Endometrial microvascular endothelial cells (primary cell): ENCODE data around the gene ATG5. TPM values are rescaled to one million over a fixed set of nuclear protein-coding genes. Genes with fewer than 3 reads are reported as not detected.

ENCODE experiments used
- in situ Hi-C: cut with HindIII; loops from 2 replicates; pipeline ENCODE4 v1.10.0; 2017; ENCODE audit warnings: low sequenced_read_pairs, low pct_unique_long_range_greater_than_20kb; ENCODE audit errors: inconsistent ontology term
- total RNA-seq: library from RNA; depleted of rRNA; stranded (reverse); fragments of >200 nt; gene quantifications from one replicate; pipeline ENCODE4 v1.2.3, GENCODE V29; 2015; ENCODE audit errors: inconsistent ontology term

ATG5 gene
- total RNA-seq: 51.4 TPM

DNA sequence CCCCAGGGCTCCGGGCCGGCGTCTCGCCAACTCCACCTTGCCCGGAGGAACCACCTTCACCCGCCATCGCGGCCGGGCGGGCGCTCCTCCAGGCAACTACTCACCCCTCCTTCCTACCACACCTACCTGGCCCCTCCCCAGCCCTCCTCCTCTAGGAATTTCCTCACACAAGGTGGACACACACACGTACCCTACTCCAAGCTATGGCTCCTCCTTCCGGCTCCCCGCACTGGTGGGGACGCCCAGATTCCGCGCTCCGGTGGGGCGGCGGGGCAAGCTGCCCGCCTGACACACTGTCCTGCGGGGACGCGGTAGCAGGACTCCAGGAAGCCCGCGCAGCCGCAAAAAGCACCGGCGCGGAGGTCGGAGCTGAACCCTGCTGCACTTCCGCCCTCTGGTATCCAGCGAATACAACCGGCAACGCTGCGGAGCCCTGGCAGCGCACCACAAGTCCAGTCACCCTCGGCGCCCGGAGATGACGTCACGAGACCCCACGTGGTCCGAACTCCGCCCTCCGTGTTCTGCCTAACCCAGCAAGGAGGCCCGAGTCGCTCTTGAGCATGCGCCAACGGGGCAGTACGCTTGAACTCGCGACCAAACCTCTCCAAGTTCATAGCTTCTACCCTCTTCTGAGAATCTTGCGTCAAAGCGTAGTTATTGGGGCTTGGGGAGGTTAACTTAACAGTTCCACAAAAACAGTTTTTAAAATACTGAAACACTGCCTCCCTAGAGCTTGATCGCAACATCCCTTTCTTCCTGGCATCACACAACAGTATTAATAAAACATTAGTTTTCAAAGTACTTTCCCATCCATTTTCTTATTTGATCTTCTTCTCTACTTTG is at the start of gene ATG5:
Gene ATG5 (minus strand): TSS at position 425 of the 843 bp plus-strand sequence. CDS start 9,552 bp downstream, outside the sequence.
- in situ Hi-C loops: no loop called here

DNA sequence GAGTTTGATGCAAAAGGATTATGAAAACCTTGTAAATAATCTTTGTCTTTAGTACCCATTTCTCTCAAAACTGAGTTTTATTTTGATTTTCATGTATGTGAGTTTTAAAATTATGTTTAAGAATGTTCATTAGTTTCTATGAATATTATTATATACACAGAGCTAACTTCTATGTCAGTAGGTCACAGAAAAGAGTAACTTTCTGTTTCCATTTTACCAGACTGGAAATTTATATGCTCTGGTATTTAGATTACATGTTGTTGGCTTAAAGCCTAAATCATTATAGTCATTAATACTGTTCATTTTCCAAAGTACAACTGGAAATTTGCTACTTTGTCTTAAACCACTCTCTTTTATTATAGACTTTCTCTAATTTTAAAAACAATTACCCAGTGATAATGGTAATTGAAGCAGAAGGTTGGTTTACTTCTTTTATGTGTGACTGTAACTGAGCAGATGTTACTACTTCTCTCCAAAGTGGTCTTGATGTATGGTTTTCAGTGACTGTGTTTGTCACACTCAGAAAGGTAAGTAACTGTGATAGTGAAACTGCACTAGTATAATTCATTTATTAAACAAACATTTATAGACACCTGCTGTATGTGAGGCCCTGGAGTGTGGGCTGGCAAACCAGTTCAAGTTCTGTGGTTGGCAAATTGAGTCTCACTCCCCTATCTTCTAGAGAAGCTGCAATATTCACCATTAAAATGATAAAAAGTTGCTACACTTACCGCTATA is 48.1 kb upstream of the ATG5 start:
- in situ Hi-C loops: no loop called here

DNA sequence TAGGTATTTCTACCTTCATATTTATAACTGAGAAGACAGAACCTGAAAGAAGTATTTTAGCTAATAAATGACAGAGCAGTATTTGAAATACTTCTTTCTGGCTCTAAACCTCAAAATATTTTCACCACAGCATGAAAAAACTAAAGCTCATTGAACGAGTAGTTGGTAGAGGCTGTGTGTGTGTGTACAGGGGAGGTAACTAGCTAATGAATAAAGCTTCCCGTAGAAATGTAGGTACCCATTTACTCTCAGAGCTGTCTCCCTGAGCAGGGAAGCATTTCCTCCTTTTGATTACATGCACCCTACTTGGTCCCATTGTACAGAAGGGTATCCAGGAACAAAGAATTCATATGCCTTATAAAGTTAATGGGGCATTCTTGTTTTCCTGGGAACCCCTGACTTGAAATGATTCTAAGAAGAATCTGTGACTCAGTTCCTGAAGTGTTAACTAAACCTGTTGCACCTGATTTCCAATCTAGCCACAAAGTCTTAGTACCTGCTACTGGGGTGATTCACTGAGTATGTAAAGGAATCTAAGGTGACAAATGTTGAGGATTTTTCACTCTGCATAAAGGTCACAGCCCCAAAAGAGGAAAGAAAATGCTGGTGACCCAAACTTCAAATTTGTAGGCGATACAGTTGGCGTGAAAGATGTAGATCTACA is 47.4 kb upstream of the ATG5 start:
- in situ Hi-C loops: no loop called here

DNA sequence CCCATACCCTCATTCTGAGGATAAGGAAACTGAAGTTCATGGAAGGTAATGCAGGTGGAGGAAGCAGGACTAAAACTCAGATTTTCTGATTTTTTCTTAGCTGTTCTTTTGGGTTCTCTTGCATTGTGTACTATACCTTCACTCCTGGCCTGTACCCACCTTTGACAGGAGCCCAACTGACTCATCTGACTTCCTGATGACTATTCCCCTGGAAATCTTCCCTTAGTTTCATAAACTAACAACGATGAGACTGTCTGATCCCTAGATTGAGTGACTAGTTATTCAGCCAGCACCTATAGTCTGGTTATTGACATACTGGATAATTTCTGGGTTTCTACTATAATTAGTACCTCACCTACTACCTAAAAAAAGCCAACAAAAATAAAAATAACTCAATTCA is 45.1 kb upstream of the ATG5 start:
- in situ Hi-C loops: no loop called here

DNA sequence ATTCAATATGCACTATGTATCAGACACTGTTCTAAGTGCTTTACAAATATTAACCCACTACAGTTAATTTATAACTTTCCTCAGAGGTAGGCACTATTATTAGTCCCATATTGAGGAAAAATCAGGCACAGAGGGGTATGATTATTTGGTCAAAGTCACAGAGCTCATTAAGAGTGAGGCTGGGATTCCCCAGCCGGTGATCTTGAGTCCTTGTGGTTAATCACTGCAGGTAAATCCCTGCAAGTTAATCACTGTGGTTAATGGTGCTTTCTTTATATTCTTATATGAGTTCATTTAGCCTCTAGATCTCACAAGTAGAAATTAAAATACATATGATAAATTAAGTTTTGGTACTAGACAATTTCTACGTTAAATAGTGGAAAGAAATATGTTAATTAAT is 44.2 kb upstream of the ATG5 start:
- in situ Hi-C loops: no loop called here

DNA sequence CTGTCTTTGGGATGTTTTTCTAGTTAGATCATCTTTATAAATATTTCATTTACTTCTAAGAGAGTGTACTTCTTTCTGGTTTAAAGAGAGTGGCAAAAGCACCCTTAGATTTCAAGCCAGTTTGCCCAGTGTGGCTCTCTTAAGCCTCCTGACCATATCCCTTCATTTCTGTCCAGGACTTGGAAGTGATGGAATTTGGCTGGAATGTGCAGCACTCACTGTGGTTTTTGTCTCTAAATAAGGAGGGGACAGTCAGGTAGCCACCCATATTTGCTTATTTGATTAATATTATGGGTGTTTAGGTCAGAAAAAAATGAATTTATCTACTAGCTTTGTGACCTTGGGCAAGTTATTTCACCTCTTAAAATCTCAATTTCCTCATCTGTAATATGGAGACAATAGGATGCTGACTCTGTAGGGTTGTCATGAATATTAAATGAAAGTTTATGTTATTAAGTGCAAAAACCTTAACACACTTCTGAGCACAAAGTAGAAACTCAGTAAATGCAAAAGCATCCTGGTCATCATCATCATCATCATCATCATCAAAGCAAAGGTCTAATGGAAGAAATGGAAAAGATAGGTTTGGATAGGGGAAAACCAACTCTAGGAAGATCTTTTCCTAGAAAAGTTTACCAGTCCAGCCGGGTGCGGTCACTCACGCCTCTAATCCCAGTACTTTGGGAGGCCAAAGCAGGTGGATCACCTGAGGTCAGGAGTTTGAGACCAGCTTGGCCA is 38.0 kb upstream of the ATG5 start:
- in situ Hi-C loops: no loop called here

DNA sequence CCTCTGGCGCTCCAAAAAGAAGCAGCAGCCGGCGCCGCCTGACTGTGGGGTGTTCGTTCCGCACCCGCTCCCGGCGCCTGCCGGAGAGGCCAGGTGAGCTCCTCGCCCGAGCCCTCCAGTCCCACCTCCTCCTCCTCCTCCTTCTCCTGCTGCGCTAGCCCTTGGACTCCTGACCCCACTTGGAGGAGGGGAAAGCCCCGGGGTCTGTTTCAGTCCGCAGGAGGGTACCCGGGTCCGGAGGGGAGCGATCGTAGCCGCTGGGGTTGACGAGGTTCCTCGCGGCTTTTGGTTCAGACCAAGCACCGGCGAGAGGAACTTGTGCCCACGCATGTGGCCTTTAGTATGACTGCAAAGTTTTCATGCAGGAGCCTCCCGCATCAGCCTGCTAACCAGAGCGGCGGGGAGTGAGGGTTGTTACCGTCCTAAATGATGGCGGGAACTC is 35.5 kb upstream of the ATG5 start:
- in situ Hi-C loops: no loop called here

DNA sequence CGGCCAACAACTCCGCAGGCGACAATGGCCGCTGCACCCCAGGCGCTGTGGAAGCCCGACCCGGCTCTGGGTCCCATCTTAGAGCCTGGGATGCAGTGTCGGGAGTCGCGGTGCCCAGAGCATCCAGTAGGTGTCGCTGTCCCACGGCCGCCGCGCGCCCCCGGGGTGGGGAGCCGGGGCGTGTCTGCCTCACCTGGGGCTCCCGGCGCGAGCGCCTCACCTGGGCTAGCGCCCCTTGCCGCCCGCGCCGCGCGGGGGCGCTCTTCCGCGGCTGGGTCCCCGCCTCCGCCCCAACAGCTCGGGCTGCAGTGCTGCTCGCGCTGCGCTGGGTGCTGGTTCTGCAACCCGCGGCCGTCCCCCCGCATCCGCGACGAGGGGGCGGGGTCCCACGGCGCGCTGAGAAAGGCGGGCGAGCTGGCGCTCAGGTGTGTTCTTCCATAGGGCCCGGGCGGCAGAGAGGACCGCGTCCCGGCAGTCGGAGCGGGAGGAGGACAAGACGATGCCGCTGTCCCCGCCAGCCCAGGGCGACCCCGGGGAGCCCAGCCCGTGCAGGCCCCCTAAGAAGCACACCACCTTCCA is 34.9 kb upstream of the ATG5 start, which contains the start of gene CRYBG1:
Gene CRYBG1 (plus strand): TSS at position 308 of the 579 bp plus-strand sequence. CDS start 192 bp downstream, at position 500.
- in situ Hi-C loops: no loop called here

DNA sequence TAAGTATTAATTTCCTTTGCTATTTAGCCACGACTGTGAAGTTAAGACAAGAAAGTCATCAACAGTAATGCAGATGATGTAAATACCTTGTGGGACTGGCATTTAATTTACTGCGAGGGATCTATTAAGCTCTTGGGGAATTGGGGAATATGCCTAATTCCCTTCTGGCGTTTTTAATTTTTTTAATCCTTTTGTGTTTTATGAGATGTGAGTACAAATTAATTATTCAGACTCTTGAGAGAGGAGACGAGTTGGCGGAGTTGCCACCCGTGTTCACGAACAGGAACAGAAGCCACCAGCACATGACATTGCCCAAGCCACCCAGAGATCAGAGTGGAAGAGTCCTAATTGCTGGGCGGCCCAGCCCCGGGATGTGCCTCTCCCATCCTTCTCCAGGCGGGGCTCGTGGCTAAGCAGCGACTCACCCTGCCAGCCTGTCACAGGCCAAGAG is 34.4 kb upstream of the ATG5 start:
- in situ Hi-C loops: no loop called here

DNA sequence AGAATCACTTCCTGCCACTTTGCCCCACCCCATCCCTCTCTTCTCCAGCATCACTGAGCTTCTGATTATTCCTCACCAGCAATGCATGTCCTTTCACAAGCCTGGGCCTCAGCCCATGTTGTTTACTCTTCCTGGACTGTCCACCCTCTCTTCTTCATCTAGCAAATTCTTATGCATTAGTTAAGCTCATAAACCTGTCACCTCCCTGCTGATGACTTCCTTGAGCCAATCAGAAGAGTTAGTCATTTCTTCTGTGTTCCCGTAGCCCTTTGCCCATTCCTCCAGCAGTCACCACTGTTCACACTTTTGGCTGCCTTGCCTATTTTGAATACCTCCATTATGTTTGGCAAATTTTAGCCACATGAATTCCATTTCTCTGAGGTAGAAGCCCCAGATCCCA is 30.8 kb upstream of the ATG5 start:
- in situ Hi-C loops: no loop called here

DNA sequence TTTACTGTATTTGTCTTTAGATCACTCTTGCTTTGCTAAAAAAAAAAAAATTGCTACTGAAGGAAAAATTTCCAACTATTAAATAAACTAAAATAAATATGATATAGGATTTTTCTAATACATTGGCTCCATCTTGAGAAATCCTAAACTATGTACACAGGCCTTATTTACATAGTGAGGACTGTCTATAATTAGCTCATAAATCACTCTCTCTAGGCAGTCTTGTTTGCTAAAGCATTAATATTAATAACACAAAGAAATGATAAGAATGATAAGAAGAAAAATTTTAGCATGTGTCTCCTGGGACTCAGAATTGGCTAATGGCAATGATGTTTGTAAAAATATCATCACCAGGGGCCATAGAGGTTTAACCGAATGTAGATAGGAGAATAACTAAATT is 21.7 kb upstream of the ATG5 start:
- in situ Hi-C loops: no loop called here

DNA sequence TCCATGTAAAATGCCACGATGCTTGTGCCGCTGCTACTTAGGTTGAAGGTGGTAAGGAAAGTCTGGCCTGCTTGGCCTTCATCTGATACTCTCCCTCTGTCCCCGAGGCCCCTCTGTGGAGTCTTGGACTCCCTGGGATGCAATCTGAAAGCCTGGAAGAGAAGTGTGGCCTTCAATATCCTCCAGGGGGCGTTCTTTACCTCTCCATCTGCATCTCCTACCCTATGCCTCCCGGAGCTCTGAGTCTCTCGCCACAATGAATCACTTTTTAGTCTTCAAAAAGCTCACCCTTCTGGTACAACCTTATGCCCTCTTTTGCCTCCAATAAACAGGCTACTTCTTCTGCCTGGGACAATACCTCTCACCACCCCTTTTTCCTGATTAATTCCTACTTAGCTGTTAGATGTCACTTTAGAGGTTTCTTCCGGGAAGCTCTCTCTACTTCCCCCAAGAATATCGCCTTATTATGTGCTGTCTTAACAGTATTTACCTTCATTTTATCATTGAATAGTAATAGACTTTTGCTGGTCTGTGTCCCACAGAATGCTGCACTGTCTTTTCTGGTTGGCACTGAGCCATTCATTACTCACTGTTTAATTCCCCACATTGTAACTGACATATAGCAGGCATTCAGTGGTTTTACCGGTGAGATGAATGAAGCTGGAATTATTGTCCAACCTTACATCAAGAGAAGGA is 13.9 kb upstream of the ATG5 start:
- in situ Hi-C loops: no loop called here

DNA sequence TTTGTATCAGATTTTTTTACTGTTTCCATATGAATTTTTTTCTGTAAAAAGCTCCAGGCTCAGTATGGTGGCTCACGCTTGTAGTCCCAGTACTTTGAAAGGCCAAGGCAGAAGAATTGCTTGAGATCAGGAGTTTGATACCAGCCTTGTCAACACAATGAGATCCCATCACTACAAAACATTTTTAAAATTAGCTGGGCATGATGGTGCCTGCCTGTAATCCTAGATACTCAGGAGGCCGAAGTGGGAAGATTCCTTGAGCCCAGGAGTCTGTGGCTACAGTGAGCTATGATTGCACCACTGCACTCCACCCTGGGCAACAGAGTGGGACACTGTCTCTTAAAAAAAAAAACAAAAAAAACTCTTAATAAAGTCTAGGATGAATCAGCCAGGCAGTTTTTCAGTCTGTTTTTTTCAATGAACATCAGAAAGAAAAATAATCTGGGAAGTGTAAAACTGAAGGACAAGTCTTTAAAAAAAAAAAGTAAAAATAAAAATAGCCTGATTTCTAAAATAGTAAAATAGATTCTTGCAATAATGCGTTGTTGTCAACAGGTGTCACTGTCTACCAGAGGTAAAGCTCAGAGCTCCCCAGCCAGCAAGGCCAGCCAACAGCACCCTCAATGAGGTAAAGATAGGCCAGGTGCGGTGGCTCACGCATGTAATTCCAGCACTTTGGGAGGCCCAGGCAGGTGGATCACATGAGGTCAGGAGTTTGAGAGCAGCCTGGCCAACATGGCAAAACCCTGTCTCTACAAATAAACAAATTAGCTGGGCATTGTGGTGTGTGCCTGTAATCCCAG is 9.3 kb upstream of the ATG5 start:
- in situ Hi-C loops: no loop called here

DNA sequence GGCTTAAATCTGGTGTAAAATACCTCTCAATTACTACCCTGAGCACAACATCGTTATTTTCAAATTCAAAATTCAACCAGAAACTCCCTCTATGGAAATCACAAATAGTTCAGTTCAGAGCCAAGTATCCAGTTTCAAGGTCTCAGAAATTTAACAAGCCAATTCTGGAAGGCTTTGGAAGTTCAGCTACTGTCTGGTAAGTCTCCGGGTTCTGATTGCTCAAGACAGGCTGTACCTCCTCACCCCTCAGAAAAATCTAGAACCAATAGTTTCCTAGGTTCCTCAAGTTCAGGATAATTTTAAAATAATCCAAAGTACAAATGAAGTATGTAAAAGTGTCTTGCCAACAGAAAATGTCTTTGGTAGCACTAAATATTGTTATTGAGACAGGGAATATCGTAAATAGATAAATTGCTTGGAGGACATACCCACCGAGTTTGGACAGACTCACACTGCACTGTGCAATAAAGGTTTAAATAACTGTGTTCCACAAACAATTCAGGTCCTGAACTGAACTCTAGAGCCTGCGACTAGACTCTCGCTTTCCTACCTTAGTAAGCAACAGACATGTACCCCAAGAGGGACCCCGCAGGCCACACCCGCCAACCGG is 729 bp downstream of the ATG5 start:
- in situ Hi-C loops: no loop called here

DNA sequence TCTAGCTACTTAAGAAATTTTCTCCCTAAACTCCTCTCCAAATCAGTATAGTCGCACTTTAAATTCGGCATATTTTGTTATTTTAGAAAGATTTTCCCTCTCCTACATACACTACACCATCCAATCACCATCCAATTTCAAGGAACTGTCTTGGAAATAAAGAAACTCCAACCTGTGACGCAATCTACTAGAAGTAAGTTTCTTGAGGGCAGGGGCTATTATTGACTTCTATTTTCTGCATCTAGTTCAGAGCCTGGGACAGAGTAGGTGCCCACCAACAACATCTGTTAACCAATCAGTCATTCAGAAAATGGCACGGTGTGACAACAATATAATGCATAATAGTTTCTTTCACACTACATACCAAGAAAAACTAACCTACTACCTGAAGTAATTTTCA is 3.6 kb downstream of the ATG5 start:
- in situ Hi-C loops: no loop called here

DNA sequence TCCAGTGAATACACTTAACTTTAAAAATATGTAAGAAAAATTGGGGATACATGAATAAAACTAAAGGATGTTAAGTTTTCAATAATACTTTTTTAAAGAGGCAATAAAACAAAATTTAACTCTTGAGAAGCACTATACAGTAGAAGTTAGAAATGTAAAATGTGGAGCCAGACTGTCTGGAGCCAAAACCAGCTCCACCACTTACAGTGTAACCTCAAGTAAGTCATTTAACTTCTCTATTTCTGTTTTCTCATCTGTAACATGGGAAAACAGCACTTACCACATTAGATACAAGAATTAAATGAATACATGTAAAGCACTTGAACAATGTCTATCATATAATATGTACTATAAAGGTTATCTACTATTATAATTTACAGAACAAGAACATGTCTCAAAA is 6.7 kb downstream of the ATG5 start:
- in situ Hi-C loops: no loop called here

DNA sequence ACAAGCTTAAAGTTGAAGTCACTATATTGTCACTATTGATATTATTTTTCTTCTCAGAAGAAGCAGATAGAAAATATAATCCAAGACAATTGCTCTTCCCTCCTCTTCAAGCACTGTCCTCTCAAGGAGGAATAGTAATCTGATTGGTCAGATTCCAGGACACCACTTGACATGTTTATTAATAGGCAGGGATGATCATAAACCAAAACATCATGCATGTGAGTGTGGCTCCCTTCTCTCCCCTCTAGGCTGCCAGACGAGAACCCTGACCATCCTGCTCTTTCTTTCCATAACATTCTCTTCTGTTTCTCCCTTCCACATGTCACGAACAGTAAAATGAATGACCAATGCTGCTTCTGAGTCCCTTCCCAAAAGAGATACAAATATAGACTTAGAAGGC is 7.5 kb downstream of the ATG5 start:
- in situ Hi-C loops: no loop called here
